Neural progenitor cell (in vitro differentiated cells): ENCODE results near the gene CFAP57. TPM values are rescaled to one million over a fixed set of nuclear protein-coding genes. Genes with fewer than 3 reads are reported as not detected.

ENCODE experiments used
- DNase-seq: peaks from one replicate; pipeline ENCODE4 v3.0.0-alpha.2; 2016; ENCODE audit warnings: low spot score
- H2AFZ ChIP-seq: fragments of 200-600 bp; sonication (generic); replicated peaks from 2 replicates; pipeline ENCODE4 v1.6.1; 2016; ENCODE audit warnings: antibody characterized with exemption
- H3F3A ChIP-seq: fragments of 200-600 bp; sonication (generic); 2 replicates; pipeline ENCODE4 v1.6.1; 2016; ENCODE audit warnings: antibody characterized with exemption, low read depth
- H3K27ac ChIP-seq: fragments of 200-600 bp; sonication (generic); 2 replicates; pipeline ENCODE4 v1.5.1; 2016; ENCODE audit warnings: mild to moderate bottlenecking
- H3K27me3 ChIP-seq: fragments of 200-600 bp; sonication (generic); 2 replicates; pipeline ENCODE4 v1.6.1; 2016; ENCODE audit warnings: mild to moderate bottlenecking, moderate library complexity
- H3K36me3 ChIP-seq: fragments of 200-600 bp; sonication (generic); 2 replicates; pipeline ENCODE4 v1.5.1; 2016
- H3K4me1 ChIP-seq: fragments of 200-600 bp; sonication (generic); 2 replicates; pipeline ENCODE4 v1.6.1; 2016; ENCODE audit warnings: mixed run types
- H3K4me2 ChIP-seq: fragments of 200-600 bp; sonication (generic); 2 replicates; pipeline ENCODE4 v1.6.1; 2016
- H3K4me3 ChIP-seq: fragments of 200-600 bp; sonication (generic); 2 replicates; pipeline ENCODE4 v1.5.1; 2016
- H3K79me2 ChIP-seq: fragments of 200-600 bp; sonication (generic); 2 replicates; pipeline ENCODE4 v1.6.1; 2016; ENCODE audit warnings: low read depth
- H3K9ac ChIP-seq: fragments of 200-600 bp; sonication (generic); 2 replicates; pipeline ENCODE4 v1.6.1; 2016
- H3K9me3 ChIP-seq: fragments of 200-600 bp; sonication (generic); 2 replicates; pipeline ENCODE4 v1.5.1; 2016; ENCODE audit warnings: low read depth
- H4K20me1 ChIP-seq: fragments of 200-600 bp; sonication (generic); 2 replicates; pipeline ENCODE4 v1.6.1; 2016; ENCODE audit warnings: low read depth
- H3K27ac Mint-ChIP-seq: 3 replicates; pipeline ENCODE4 v1.8.0; 2021; ENCODE audit warnings: mixed read lengths
- H3K27me3 Mint-ChIP-seq: 2 replicates; pipeline ENCODE4 v1.8.0; 2022; ENCODE audit warnings: low read depth, mild to moderate bottlenecking, inconsistent platforms, moderate library complexity, mixed read lengths; ENCODE audit not compliant: insufficient read depth
- H3K36me3 Mint-ChIP-seq: 3 replicates; pipeline ENCODE4 v1.8.0; 2021; ENCODE audit warnings: mixed read lengths
- H3K4me1 Mint-ChIP-seq: 3 replicates; pipeline ENCODE4 v1.8.0; 2021; ENCODE audit warnings: mixed read lengths
- H3K4me3 Mint-ChIP-seq: 3 replicates; pipeline ENCODE4 v1.8.0; 2021; ENCODE audit warnings: mild to moderate bottlenecking, moderate library complexity, mixed read lengths
- H3K9me3 Mint-ChIP-seq: 3 replicates; pipeline ENCODE4 v1.8.0; 2020; ENCODE audit warnings: mixed read lengths
- CTCF ChIP-seq: fragments of 200-600 bp; sonication (generic); IDR thresholded peaks from 2 replicates; pipeline ENCODE4 v1.5.1; 2017; ENCODE audit warnings: antibody characterized with exemption, mild to moderate bottlenecking
- EZH2 ChIP-seq: fragments of 200-600 bp; sonication (generic); IDR thresholded peaks from 2 replicates; pipeline ENCODE4 v1.6.1; 2017; ENCODE audit warnings: antibody characterized with exemption, mild to moderate bottlenecking, moderate library complexity
- EZH2phosphoT487 ChIP-seq: fragments of 200-600 bp; sonication (generic); IDR thresholded peaks from 2 replicates; pipeline ENCODE4 v1.6.1; 2017; ENCODE audit warnings: antibody characterized with exemption
- total RNA-seq: library from RNA; depleted of rRNA; stranded (reverse); fragments of >200 nt; gene quantifications from 2 replicates; pipeline ENCODE4 v1.2.3, GENCODE V29; 2015; ENCODE audit warnings: low replicate concordance

CFAP57 gene
- total RNA-seq, 1 donor from 2014 or later, result 0.97 TPM

GRCh38 chr1:43269627-43270375, 97.7 kb downstream of the CFAP57 start, which contains the start of gene TMEM125:
TMEM125 (plus strand) TSS chr1:43269983; CDS start chr1:43272723, 2,740 bp downstream.
- peak within 1 kb of the TSS; percentile 95 for H2AFZ ChIP-seq
- Mint-ChIP-seq H3K27ac (no peak within 1 kb of the TSS), H3K36me3 (peaks cover 2% of the 10 kb centered on the region), H3K27me3 (peaks cover 12% of the 10 kb centered on the region), H3K4me3 (peak within 1 kb of the TSS; percentile 65), H3K4me1 (peaks cover 3% of the 10 kb centered on the region), H3K9me3 (peaks cover 11% of the 10 kb centered on the region)
- H4K20me1 ChIP-seq, result no peaks in the 10 kb centered on the region
- peak within 1 kb of the TSS; percentile 86 for H3K4me2 ChIP-seq
- H3K9ac ChIP-seq, result no peak within 1 kb of the TSS
- peaks cover 13% of the 10 kb centered on the region for H3K4me1 ChIP-seq
- H3K4me3 ChIP-seq, result peak within 1 kb of the TSS; percentile 51
- no peaks in the 10 kb centered on the region for H3K36me3 ChIP-seq
- TF ChIP-seq EZH2phosphoT487 (no peak), EZH2 (no peak), CTCF (no peak)
- no peak within 1 kb of the TSS for H3K27ac ChIP-seq
- no peaks in the 10 kb centered on the region for H3K79me2 ChIP-seq
- no peaks in the 10 kb centered on the region for H3F3A ChIP-seq
- H3K27me3 ChIP-seq, result peaks cover 4% of the 10 kb centered on the region
- H3K9me3 ChIP-seq, result no peaks in the 10 kb centered on the region
- DNase-seq, result no peak

GRCh38 chr1:43270421-43271095, 98.4 kb downstream of the CFAP57 start:
- Histone ChIP-seq H4K20me1 (no peaks in the 10 kb centered on the region), H3K4me2 (peak overlapping the region; percentile 86), H3K27ac (no peak overlapping the region), H3K4me3 (peak overlapping the region; percentile 51), H3K9ac (no peak overlapping the region), H3K9me3 (no peaks in the 10 kb centered on the region), H2AFZ (peak overlapping the region; percentile 95), H3K4me1 (peaks cover 13% of the 10 kb centered on the region), H3K36me3 (no peaks in the 10 kb centered on the region), H3F3A (no peaks in the 10 kb centered on the region), H3K27me3 (peaks cover 4% of the 10 kb centered on the region), H3K79me2 (no peaks in the 10 kb centered on the region)
- peaks cover 13% of the 10 kb centered on the region for H3K27me3 Mint-ChIP-seq
- H3K27ac Mint-ChIP-seq, result no peak overlapping the region
- peaks cover 2% of the 10 kb centered on the region for H3K36me3 Mint-ChIP-seq
- TF ChIP-seq EZH2phosphoT487, result no peak
- TF ChIP-seq CTCF, result no peak
- no peak for TF ChIP-seq EZH2
- peak; percentile 69 for DNase-seq
- peaks cover 11% of the 10 kb centered on the region for H3K9me3 Mint-ChIP-seq
- peaks cover 3% of the 10 kb centered on the region for H3K4me1 Mint-ChIP-seq
- peak overlapping the region; percentile 65 for H3K4me3 Mint-ChIP-seq

GRCh38 chr1:43271186-43272118, 99.3 kb downstream of the CFAP57 start:
- H3K4me1 Mint-ChIP-seq, result peaks cover 3% of the 10 kb centered on the region
- no peaks in the 10 kb centered on the region for H3K9me3 ChIP-seq
- no peak overlapping the region for H3K27ac ChIP-seq
- H3K4me1 ChIP-seq, result peaks cover 13% of the 10 kb centered on the region
- no peaks in the 10 kb centered on the region for H3K36me3 ChIP-seq
- peak overlapping the region; percentile 65 for H3K4me3 Mint-ChIP-seq
- no peaks in the 10 kb centered on the region for H3K36me3 Mint-ChIP-seq
- H3K79me2 ChIP-seq, result no peaks in the 10 kb centered on the region
- H2AFZ ChIP-seq, result peak overlapping the region; percentile 95
- H3K9me3 Mint-ChIP-seq, result peaks cover 6% of the 10 kb centered on the region
- peaks cover 15% of the 10 kb centered on the region for H3K27me3 Mint-ChIP-seq
- peak overlapping the region; percentile 86 for H3K4me2 ChIP-seq
- H3F3A ChIP-seq, result no peaks in the 10 kb centered on the region
- DNase-seq, result no peak
- no peaks in the 10 kb centered on the region for H4K20me1 ChIP-seq
- no peak overlapping the region for H3K9ac ChIP-seq
- peaks cover 4% of the 10 kb centered on the region for H3K27me3 ChIP-seq
- H3K27ac Mint-ChIP-seq, result no peak overlapping the region
- H3K4me3 ChIP-seq, result peak overlapping the region; percentile 51
- TF ChIP-seq EZH2, result no peak
- TF ChIP-seq EZH2phosphoT487, result no peak
- TF ChIP-seq CTCF, result no peak
